ENCODE results near the gene FSD1L. TPM values are rescaled to one million over a fixed set of nuclear protein-coding genes. Genes with fewer than 3 reads are reported as not detected.

The FSD1L gene
- total RNA-seq, 2 experiments from 2014 or later = 2.4 to 3.0 TPM

- H3K27me3 Mint-ChIP-seq = peaks cover 7% of the 10 kb centered on the region
- CTCF ChIA-PET = interaction anchor here (0.7 to 1.2 kb wide), 4 partner anchors 14 to 556 kb away, joined by 3 read pairs; no protein-coding TSS in a partner anchor
- no peak overlapping the region for H3K27ac Mint-ChIP-seq
- no peaks in the 10 kb centered on the region for H3K36me3 Mint-ChIP-seq (ENCODE audit: low read depth)
- no peaks in the 10 kb centered on the region for H3K9me3 Mint-ChIP-seq (ENCODE audit: low read depth)
- intact Hi-C loops (cut with DNase I, micrococcal nuclease) = loop anchor here (10.0 kb wide), 2 partner anchors 624 to 634 kb away; no protein-coding TSS in a partner anchor
- POLR2A ChIA-PET = no interaction called here
- H3K4me1 Mint-ChIP-seq = no peaks in the 10 kb centered on the region
- ATAC-seq = no peak
- no peak for DNase-seq
- H3K4me3 Mint-ChIP-seq = no peak overlapping the region
Observed at GRCh38 chr9:105418588-105419500, 29.0 kb upstream of the FSD1L start.

- intact Hi-C loops (cut with DNase I, micrococcal nuclease) = loop anchor here (10.0 kb wide), 2 partner anchors 625 to 635 kb away; no protein-coding TSS in a partner anchor
- no peak for ATAC-seq
- ChIA-PET CTCF (interaction anchor here (0.7 kb wide), 1 partner anchor 58 kb away, joined by 3 read pairs; no protein-coding TSS in a partner anchor), POLR2A (no interaction called here)
- H3K9me3 Mint-ChIP-seq (ENCODE audit: low read depth) = no peaks in the 10 kb centered on the region
- no peaks in the 10 kb centered on the region for H3K4me1 Mint-ChIP-seq
- H3K27me3 Mint-ChIP-seq = peaks cover 4% of the 10 kb centered on the region
- DNase-seq = no peak
- no peak overlapping the region for H3K27ac Mint-ChIP-seq
- H3K36me3 Mint-ChIP-seq (ENCODE audit: low read depth) = no peaks in the 10 kb centered on the region
- H3K4me3 Mint-ChIP-seq = no peak overlapping the region
Observed at GRCh38 chr9:105419816-105420597, 27.8 kb upstream of the FSD1L start.

- Mint-ChIP-seq H3K9me3 (ENCODE audit: low read depth) (no peaks in the 10 kb centered on the region), H3K36me3 (ENCODE audit: low read depth) (no peaks in the 10 kb centered on the region), H3K27me3 (peaks cover 3% of the 10 kb centered on the region), H3K4me1 (no peaks in the 10 kb centered on the region), H3K27ac (no peak overlapping the region), H3K4me3 (no peak overlapping the region)
- DNase-seq = no peak
- intact Hi-C loops (cut with DNase I, micrococcal nuclease) = no loop called here
- no peak for ATAC-seq
- CTCF ChIA-PET = no interaction called here
- POLR2A ChIA-PET = no interaction called here
Observed at GRCh38 chr9:105421154-105421553, 26.7 kb upstream of the FSD1L start.

- H3K27me3 Mint-ChIP-seq = peaks cover 3% of the 10 kb centered on the region
- intact Hi-C loops (cut with DNase I, micrococcal nuclease) = no loop called here
Observed at GRCh38 chr9:105421864-105422263, 26.0 kb upstream of the FSD1L start.

GRCh38 chr9:105425816-105426433, 21.9 kb upstream of the FSD1L start:
- H3K36me3 Mint-ChIP-seq (ENCODE audit: low read depth) = no peaks in the 10 kb centered on the region

More at GRCh38 chr9:105421864-105422263, 26.0 kb upstream of the FSD1L start:
- Mint-ChIP-seq H3K4me3 (no peak overlapping the region), H3K27ac (no peak overlapping the region), H3K36me3 (ENCODE audit: low read depth) (no peaks in the 10 kb centered on the region), H3K4me1 (no peaks in the 10 kb centered on the region), H3K9me3 (ENCODE audit: low read depth) (no peaks in the 10 kb centered on the region)
- ChIA-PET POLR2A (no interaction called here), CTCF (no interaction called here)
- DNase-seq = no peak
- ATAC-seq = no peak

GRCh38 chr9:105426657-105427056, 21.2 kb upstream of the FSD1L start:
- DNase-seq = no peak
- Mint-ChIP-seq H3K27ac (no peak overlapping the region), H3K4me3 (no peak overlapping the region), H3K9me3 (ENCODE audit: low read depth) (no peaks in the 10 kb centered on the region), H3K4me1 (no peaks in the 10 kb centered on the region), H3K27me3 (peaks cover 6% of the 10 kb centered on the region), H3K36me3 (ENCODE audit: low read depth) (no peaks in the 10 kb centered on the region)
- intact Hi-C loops (cut with DNase I, micrococcal nuclease) = loop anchor here in 1 of 2 experiments (1.0 kb wide), 1 partner anchor 292 kb away; no protein-coding TSS in a partner anchor
- CTCF ChIA-PET = interaction anchor here (0.6 to 1.3 kb wide), 2 partner anchors 19 to 70 kb away, joined by 3 read pairs; no protein-coding TSS in a partner anchor
- ATAC-seq = no peak
- POLR2A ChIA-PET = no interaction called here

More at GRCh38 chr9:105425816-105426433, 21.9 kb upstream of the FSD1L start:
- Mint-ChIP-seq H3K9me3 (ENCODE audit: low read depth) (no peaks in the 10 kb centered on the region), H3K4me1 (no peaks in the 10 kb centered on the region), H3K27ac (no peak overlapping the region), H3K4me3 (no peak overlapping the region), H3K27me3 (peaks cover 6% of the 10 kb centered on the region)
- ChIA-PET POLR2A (no interaction called here), CTCF (interaction anchor here (0.6 to 1.3 kb wide), 2 partner anchors 18 to 213 kb away, joined by 3 read pairs; no protein-coding TSS in a partner anchor)
- ATAC-seq (no peak), DNase-seq (no peak)
- intact Hi-C loops (cut with DNase I, micrococcal nuclease) = loop anchor here in 1 of 2 experiments (1.0 kb wide), 1 partner anchor 292 kb away; no protein-coding TSS in a partner anchor

GRCh38 chr9:105431424-105432246, 16.2 kb upstream of the FSD1L start:
- Mint-ChIP-seq H3K9me3 (ENCODE audit: low read depth) (no peaks in the 10 kb centered on the region), H3K4me1 (no peaks in the 10 kb centered on the region), H3K4me3 (no peak overlapping the region), H3K27ac (no peak overlapping the region), H3K36me3 (ENCODE audit: low read depth) (no peaks in the 10 kb centered on the region), H3K27me3 (peaks cover 3% of the 10 kb centered on the region)
- DNase-seq = no peak
- ChIA-PET CTCF (interaction anchor here (0.6 kb wide), 2 partner anchors 80 to 428 kb away, joined by 3 read pairs; no protein-coding TSS in a partner anchor), POLR2A (no interaction called here)
- ATAC-seq = no peak
- intact Hi-C loops (cut with DNase I, micrococcal nuclease) = no loop called here

GRCh38 chr9:105432247-105432842, 15.5 kb upstream of the FSD1L start:
- Mint-ChIP-seq H3K27me3 (peaks cover 3% of the 10 kb centered on the region), H3K36me3 (ENCODE audit: low read depth) (no peaks in the 10 kb centered on the region), H3K9me3 (ENCODE audit: low read depth) (no peaks in the 10 kb centered on the region), H3K4me1 (no peaks in the 10 kb centered on the region), H3K4me3 (no peak overlapping the region), H3K27ac (no peak overlapping the region)
- CTCF ChIA-PET = interaction anchor here (0.6 kb wide), 1 partner anchor 429 kb away, joined by 3 read pairs; no protein-coding TSS in a partner anchor
- intact Hi-C loops (cut with DNase I, micrococcal nuclease) = no loop called here
- no peak for DNase-seq
- no peak for ATAC-seq
- POLR2A ChIA-PET = no interaction called here

GRCh38 chr9:105435453-105435852, 12.4 kb upstream of the FSD1L start:
- intact Hi-C loops (cut with DNase I, micrococcal nuclease) = no loop called here
- no peaks in the 10 kb centered on the region for H3K9me3 Mint-ChIP-seq (ENCODE audit: low read depth)

GRCh38 chr9:105436783-105437182, 11.1 kb upstream of the FSD1L start:
- Mint-ChIP-seq H3K27me3 (no peaks in the 10 kb centered on the region), H3K4me3 (no peak overlapping the region), H3K4me1 (no peaks in the 10 kb centered on the region), H3K27ac (no peak overlapping the region), H3K9me3 (ENCODE audit: low read depth) (no peaks in the 10 kb centered on the region), H3K36me3 (ENCODE audit: low read depth) (no peaks in the 10 kb centered on the region)
- DNase-seq = no peak
- ATAC-seq = no peak
- POLR2A ChIA-PET = no interaction called here
- CTCF ChIA-PET = no interaction called here
- intact Hi-C loops (cut with DNase I, micrococcal nuclease) = no loop called here

More at GRCh38 chr9:105435453-105435852, 12.4 kb upstream of the FSD1L start:
- ATAC-seq = no peak
- Mint-ChIP-seq H3K36me3 (ENCODE audit: low read depth) (no peaks in the 10 kb centered on the region), H3K27me3 (peaks cover 3% of the 10 kb centered on the region), H3K4me3 (no peak overlapping the region), H3K27ac (no peak overlapping the region), H3K4me1 (no peaks in the 10 kb centered on the region)
- POLR2A ChIA-PET = no interaction called here
- CTCF ChIA-PET = no interaction called here
- no peak for DNase-seq
